ENCODE results near the gene SBF2.

SBF2 gene

DNA sequence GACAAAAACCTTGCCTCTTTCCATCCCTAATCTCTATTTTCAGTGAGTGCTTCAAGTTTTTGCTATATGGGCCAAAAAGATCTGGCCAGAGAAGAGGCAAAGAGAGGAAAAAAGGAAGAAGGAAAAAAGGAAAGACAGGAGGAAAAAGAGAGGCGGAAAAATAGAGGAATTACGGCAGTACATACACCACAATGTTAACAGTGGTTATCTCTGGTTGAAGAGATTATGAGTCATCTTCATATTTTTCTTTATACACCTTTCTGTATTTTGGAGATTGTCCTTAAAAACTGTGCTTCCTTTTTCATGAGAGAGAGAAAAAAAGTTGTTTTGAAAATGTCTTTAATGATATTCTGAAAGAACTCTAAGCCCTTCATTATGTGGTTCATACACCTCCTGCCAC lies 133.7 kb downstream of the SBF2 start:
- Histone ChIP-seq H3K4me2 (ENCODE audit: insufficient read depth, low read length, poor library complexity, severe bottlenecking) (no peak overlapping the region), H2AK5ac (ENCODE audit: low read depth, low read length) (no peak overlapping the region), H3K79me1 (ENCODE audit: low read depth, low read length) (no peaks in the 10 kb centered on the region), H3K14ac (ENCODE audit: low read length) (no peak overlapping the region), H4K91ac (ENCODE audit: low read depth, low read length, poor library complexity) (no peak overlapping the region), H3K27ac (replicated peaks; ENCODE audit: low read length) (no peak overlapping the region), H3K9ac (ENCODE audit: low read depth, low read length, poor library complexity) (no peak overlapping the region), H2BK120ac (ENCODE audit: low read depth, low read length) (no peak overlapping the region), H3K4me3 (ENCODE audit: low read length in 2 of 2) (no peak overlapping the region), H2BK15ac (ENCODE audit: low read length) (no peak overlapping the region), H3K36me3 (replicated peaks in 1 of 2; ENCODE audit: control insufficient read depth in 2 of 2, insufficient read depth in 2 of 2, low read length in 2 of 2) (peaks cover 0 to 1% of the 10 kb centered on the region in 2 donors), H2AFZ (ENCODE audit: low read length) (no peak overlapping the region), H3K4ac (ENCODE audit: low read length) (no peak overlapping the region), H3K23ac (ENCODE audit: low read depth, low read length, poor library complexity) (no peak overlapping the region), H3K4me1 (ENCODE audit: control insufficient read depth in 2 of 2, insufficient read depth in 1 of 2, low read depth in 1 of 2, low read length in 2 of 2) (no peaks in the 10 kb centered on the region), H4K8ac (ENCODE audit: low read depth, low read length) (no peak overlapping the region), H3K27me3 (ENCODE audit: control insufficient read depth in 3 of 3, insufficient read depth in 3 of 3, low read depth in 1 of 3, low read length in 3 of 3) (no peaks in the 10 kb centered on the region), H2BK5ac (ENCODE audit: low read length) (no peak overlapping the region), H3K9me3 (replicated peaks in 1 of 2; ENCODE audit: control insufficient read depth in 2 of 2, insufficient read depth in 1 of 2, low read depth in 1 of 2, low read length in 2 of 2) (peaks cover 4 to 8% of the 10 kb centered on the region in 2 donors), H2BK12ac (ENCODE audit: low read length) (no peak overlapping the region), H3K18ac (ENCODE audit: low read length) (no peak overlapping the region)
- no peak for DNase-seq (ENCODE audit: low spot score)
- whole genome bisulfite sequencing, 2 donors (ENCODE audit: extremely low coverage in 2 of 2, insufficient read length in 2 of 2, insufficient replicate concordance in 1 of 2): no CpG with 5 or more reads among the region's 2 CpGs

GRCh38 chr11:10158461-10158860 lies 135.6 kb downstream of the SBF2 start:
- peaks cover 4 to 8% of the 10 kb centered on the region in 2 donors for H3K9me3 ChIP-seq (replicated peaks in 1 of 2; ENCODE audit: control insufficient read depth in 2 of 2, insufficient read depth in 1 of 2, low read depth in 1 of 2, low read length in 2 of 2)
- no peak overlapping the region for H3K9ac ChIP-seq (ENCODE audit: low read depth, low read length, poor library complexity)
- no peak overlapping the region for H3K27ac ChIP-seq (replicated peaks; ENCODE audit: low read length)
- no peak overlapping the region for H3K23ac ChIP-seq (ENCODE audit: low read depth, low read length, poor library complexity)
- H3K14ac ChIP-seq (ENCODE audit: low read length): no peak overlapping the region
- H2BK15ac ChIP-seq (ENCODE audit: low read length): no peak overlapping the region
- peaks cover 0 to 1% of the 10 kb centered on the region in 2 donors for H3K36me3 ChIP-seq (replicated peaks in 1 of 2; ENCODE audit: control insufficient read depth in 2 of 2, insufficient read depth in 2 of 2, low read length in 2 of 2)
- H2AFZ ChIP-seq (ENCODE audit: low read length): no peak overlapping the region
- no peak overlapping the region for H3K4me2 ChIP-seq (ENCODE audit: insufficient read depth, low read length, poor library complexity, severe bottlenecking)
- H3K27me3 ChIP-seq (ENCODE audit: control insufficient read depth in 3 of 3, insufficient read depth in 3 of 3, low read depth in 1 of 3, low read length in 3 of 3): no peaks in the 10 kb centered on the region
- H2BK12ac ChIP-seq (ENCODE audit: low read length): no peak overlapping the region
- H2BK120ac ChIP-seq (ENCODE audit: low read depth, low read length): no peak overlapping the region
- no peak overlapping the region for H4K8ac ChIP-seq (ENCODE audit: low read depth, low read length)
- H2BK5ac ChIP-seq (ENCODE audit: low read length): no peak overlapping the region
- no peak overlapping the region for H2AK5ac ChIP-seq (ENCODE audit: low read depth, low read length)
- no peak overlapping the region for H3K4me3 ChIP-seq (ENCODE audit: low read length in 2 of 2)
- no peak overlapping the region for H3K18ac ChIP-seq (ENCODE audit: low read length)
- no peak for DNase-seq (ENCODE audit: low spot score)
- H3K4me1 ChIP-seq (ENCODE audit: control insufficient read depth in 2 of 2, insufficient read depth in 1 of 2, low read depth in 1 of 2, low read length in 2 of 2): no peaks in the 10 kb centered on the region
- no peak overlapping the region for H3K4ac ChIP-seq (ENCODE audit: low read length)
- no peak overlapping the region for H4K91ac ChIP-seq (ENCODE audit: low read depth, low read length, poor library complexity)
- no peaks in the 10 kb centered on the region for H3K79me1 ChIP-seq (ENCODE audit: low read depth, low read length)

DNA sequence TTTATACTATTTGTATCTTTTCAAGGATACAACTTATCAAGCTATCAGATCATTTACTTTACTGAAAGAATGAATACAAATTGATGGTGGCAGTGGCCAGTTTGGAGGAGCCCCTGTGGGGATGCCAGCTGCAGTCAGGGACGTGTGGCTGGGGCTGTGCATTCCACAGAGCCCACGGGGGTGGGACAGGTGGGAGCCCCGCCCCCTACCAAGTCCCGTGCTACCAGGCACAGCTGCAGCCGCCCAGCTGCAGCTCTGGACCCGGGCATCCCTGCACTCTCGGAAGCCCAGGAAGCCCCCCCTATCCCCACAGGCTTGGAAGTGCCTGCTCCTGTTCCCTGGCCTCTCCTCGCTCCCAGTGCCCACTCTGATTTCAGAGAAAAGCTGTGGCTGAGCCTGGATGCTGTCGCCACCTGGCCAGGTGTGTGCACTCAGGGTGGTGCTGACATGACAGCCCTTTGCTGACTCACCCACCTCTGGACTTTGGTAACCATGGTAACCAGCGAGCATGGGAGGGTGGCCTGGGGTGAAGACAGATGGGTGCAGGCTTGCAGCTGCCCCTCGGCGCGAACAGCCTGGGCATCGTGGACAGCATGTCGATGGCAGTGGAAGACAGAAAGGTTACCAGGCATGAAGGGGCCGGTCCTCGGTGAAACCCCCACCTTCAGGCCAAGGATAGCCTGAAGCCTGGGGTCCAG lies 138.1 kb downstream of the SBF2 start:
- no peak overlapping the region for H4K8ac ChIP-seq (ENCODE audit: low read depth, low read length)
- H3K27me3 ChIP-seq (ENCODE audit: control insufficient read depth in 3 of 3, insufficient read depth in 3 of 3, low read depth in 1 of 3, low read length in 3 of 3): no peaks in the 10 kb centered on the region
- WGBS, 2 donors (ENCODE audit: extremely low coverage in 2 of 2, insufficient read length in 2 of 2, insufficient replicate concordance in 1 of 2): no CpG with 5 or more reads among the region's 17 CpGs
- no peak overlapping the region for H3K23ac ChIP-seq (ENCODE audit: low read depth, low read length, poor library complexity)
- no peak overlapping the region for H4K91ac ChIP-seq (ENCODE audit: low read depth, low read length, poor library complexity)
- H2BK120ac ChIP-seq (ENCODE audit: low read depth, low read length): no peak overlapping the region
- H3K4me3 ChIP-seq (ENCODE audit: low read length in 2 of 2): no peak overlapping the region
- no peaks in the 10 kb centered on the region for H3K4me1 ChIP-seq (ENCODE audit: control insufficient read depth in 2 of 2, insufficient read depth in 1 of 2, low read depth in 1 of 2, low read length in 2 of 2)
- peaks cover 4 to 8% of the 10 kb centered on the region in 2 donors for H3K9me3 ChIP-seq (replicated peaks in 1 of 2; ENCODE audit: control insufficient read depth in 2 of 2, insufficient read depth in 1 of 2, low read depth in 1 of 2, low read length in 2 of 2)
- no peak for DNase-seq (ENCODE audit: low spot score)
- H3K14ac ChIP-seq (ENCODE audit: low read length): no peak overlapping the region
- no peak overlapping the region for H3K27ac ChIP-seq (replicated peaks; ENCODE audit: low read length)
- H3K79me1 ChIP-seq (ENCODE audit: low read depth, low read length): no peaks in the 10 kb centered on the region
- no peak overlapping the region for H3K18ac ChIP-seq (ENCODE audit: low read length)
- H3K9ac ChIP-seq (ENCODE audit: low read depth, low read length, poor library complexity): no peak overlapping the region
- H3K36me3 ChIP-seq (replicated peaks in 1 of 2; ENCODE audit: control insufficient read depth in 2 of 2, insufficient read depth in 2 of 2, low read length in 2 of 2): peaks cover 0 to 1% of the 10 kb centered on the region in 2 donors
- H3K4ac ChIP-seq (ENCODE audit: low read length): no peak overlapping the region
- no peak overlapping the region for H2BK5ac ChIP-seq (ENCODE audit: low read length)
- no peak overlapping the region for H2AK5ac ChIP-seq (ENCODE audit: low read depth, low read length)
- H2BK12ac ChIP-seq (ENCODE audit: low read length): no peak overlapping the region
- no peak overlapping the region for H3K4me2 ChIP-seq (ENCODE audit: insufficient read depth, low read length, poor library complexity, severe bottlenecking)
- H2BK15ac ChIP-seq (ENCODE audit: low read length): no peak overlapping the region
- no peak overlapping the region for H2AFZ ChIP-seq (ENCODE audit: low read length)

- no peaks in the 10 kb centered on the region for H3K79me1 ChIP-seq (ENCODE audit: low read depth, low read length)
- no CpG with 5 or more reads among the region's 2 CpGs for WGBS, 2 donors (ENCODE audit: extremely low coverage in 2 of 2, insufficient read length in 2 of 2, insufficient replicate concordance in 1 of 2)
- H3K4me1 ChIP-seq (ENCODE audit: control insufficient read depth in 2 of 2, insufficient read depth in 1 of 2, low read depth in 1 of 2, low read length in 2 of 2): no peaks in the 10 kb centered on the region
- H2BK12ac ChIP-seq (ENCODE audit: low read length): no peak overlapping the region
- no peaks in the 10 kb centered on the region for H3K27me3 ChIP-seq (ENCODE audit: control insufficient read depth in 3 of 3, insufficient read depth in 3 of 3, low read depth in 1 of 3, low read length in 3 of 3)
- no peak overlapping the region for H2AFZ ChIP-seq (ENCODE audit: low read length)
- DNase-seq (ENCODE audit: low spot score): no peak
- H3K4me2 ChIP-seq (ENCODE audit: insufficient read depth, low read length, poor library complexity, severe bottlenecking): no peak overlapping the region
- H3K23ac ChIP-seq (ENCODE audit: low read depth, low read length, poor library complexity): no peak overlapping the region
- H3K9ac ChIP-seq (ENCODE audit: low read depth, low read length, poor library complexity): no peak overlapping the region
- no peak overlapping the region for H2BK120ac ChIP-seq (ENCODE audit: low read depth, low read length)
- no peak overlapping the region for H3K4ac ChIP-seq (ENCODE audit: low read length)
- H3K4me3 ChIP-seq (ENCODE audit: low read length in 2 of 2): no peak overlapping the region
- H3K36me3 ChIP-seq (replicated peaks in 1 of 2; ENCODE audit: control insufficient read depth in 2 of 2, insufficient read depth in 2 of 2, low read length in 2 of 2): no peaks in the 10 kb centered on the region
- H4K91ac ChIP-seq (ENCODE audit: low read depth, low read length, poor library complexity): no peak overlapping the region
- H4K8ac ChIP-seq (ENCODE audit: low read depth, low read length): no peak overlapping the region
- no peak overlapping the region for H2BK5ac ChIP-seq (ENCODE audit: low read length)
- no peak overlapping the region for H3K27ac ChIP-seq (replicated peaks; ENCODE audit: low read length)
- no peak overlapping the region for H3K14ac ChIP-seq (ENCODE audit: low read length)
- H3K9me3 ChIP-seq (replicated peaks in 1 of 2; ENCODE audit: control insufficient read depth in 2 of 2, insufficient read depth in 1 of 2, low read depth in 1 of 2, low read length in 2 of 2): peaks cover 0 to 7% of the 10 kb centered on the region in 2 donors
- H3K18ac ChIP-seq (ENCODE audit: low read length): no peak overlapping the region
- no peak overlapping the region for H2AK5ac ChIP-seq (ENCODE audit: low read depth, low read length)
- H2BK15ac ChIP-seq (ENCODE audit: low read length): no peak overlapping the region
Measured at GRCh38 chr11:10150800-10151199, 143.2 kb downstream of the SBF2 start.
